Measurements from ENCODE around the gene NCKAP5.

The NCKAP5 gene

GRCh38 chr2:132690664-132691303, 877.5 kb downstream of the NCKAP5 start:
- no peak overlapping the region for H3K27ac Mint-ChIP-seq

GRCh38 chr2:132681766-132682165, 886.5 kb downstream of the NCKAP5 start:
- intact Hi-C loops (cut with micrococcal nuclease) = no loop called here
- Mint-ChIP-seq H3K4me1 (ENCODE audit: low read depth) (no peaks in the 10 kb centered on the region), H3K36me3 (ENCODE audit: low read depth) (no peaks in the 10 kb centered on the region), H3K4me3 (no peak overlapping the region), H3K27ac (no peak overlapping the region), H3K9me3 (no peaks in the 10 kb centered on the region), H3K27me3 (peaks cover 12% of the 10 kb centered on the region)

More at GRCh38 chr2:132690664-132691303, 877.5 kb downstream of the NCKAP5 start:
- Mint-ChIP-seq H3K9me3 (no peaks in the 10 kb centered on the region), H3K4me1 (ENCODE audit: low read depth) (no peaks in the 10 kb centered on the region), H3K27me3 (peaks cover 3% of the 10 kb centered on the region), H3K4me3 (no peak overlapping the region), H3K36me3 (ENCODE audit: low read depth) (no peaks in the 10 kb centered on the region)
- intact Hi-C loops (cut with micrococcal nuclease) = no loop called here

GRCh38 chr2:132680544-132680943, 887.7 kb downstream of the NCKAP5 start:
- H3K9me3 Mint-ChIP-seq = no peaks in the 10 kb centered on the region
- no peak overlapping the region for H3K27ac Mint-ChIP-seq

GRCh38 chr2:132678483-132678882, 889.8 kb downstream of the NCKAP5 start:
- H3K27ac Mint-ChIP-seq = no peak overlapping the region
- H3K9me3 Mint-ChIP-seq = no peaks in the 10 kb centered on the region
- H3K27me3 Mint-ChIP-seq = peaks cover 28% of the 10 kb centered on the region
- no peak overlapping the region for H3K4me3 Mint-ChIP-seq
- intact Hi-C loops (cut with micrococcal nuclease) = no loop called here
- no peaks in the 10 kb centered on the region for H3K36me3 Mint-ChIP-seq (ENCODE audit: low read depth)
- no peaks in the 10 kb centered on the region for H3K4me1 Mint-ChIP-seq (ENCODE audit: low read depth)

More at GRCh38 chr2:132680544-132680943, 887.7 kb downstream of the NCKAP5 start:
- intact Hi-C loops (cut with micrococcal nuclease) = no loop called here
- no peaks in the 10 kb centered on the region for H3K36me3 Mint-ChIP-seq (ENCODE audit: low read depth)
- H3K4me3 Mint-ChIP-seq = no peak overlapping the region
- H3K4me1 Mint-ChIP-seq (ENCODE audit: low read depth) = no peaks in the 10 kb centered on the region
- H3K27me3 Mint-ChIP-seq = peaks cover 17% of the 10 kb centered on the region

DNA sequence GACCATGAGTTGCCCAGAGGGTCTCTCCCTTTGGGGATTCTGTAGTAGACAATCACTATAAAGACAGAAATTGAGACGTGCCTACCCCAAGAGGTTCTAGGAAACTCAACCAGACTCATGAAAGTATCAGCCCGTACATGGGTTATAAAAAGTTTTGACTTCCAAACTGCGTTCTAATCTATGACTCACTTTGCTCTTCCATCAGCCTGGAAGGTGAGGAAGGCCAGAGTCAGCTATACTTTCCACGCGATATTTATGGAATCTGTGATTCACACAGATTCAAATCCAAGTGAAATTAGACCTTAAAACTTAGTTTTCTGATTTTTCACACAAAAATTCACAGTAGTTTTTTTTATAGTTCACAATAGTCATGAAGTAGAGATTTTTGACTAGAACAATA, 890.6 kb downstream of the NCKAP5 start:
- no peaks in the 10 kb centered on the region for H3K4me1 Mint-ChIP-seq (ENCODE audit: low read depth)
- H3K36me3 Mint-ChIP-seq (ENCODE audit: low read depth) = no peaks in the 10 kb centered on the region
- peaks cover 27% of the 10 kb centered on the region for H3K27me3 Mint-ChIP-seq
- no peak overlapping the region for H3K27ac Mint-ChIP-seq
- intact Hi-C loops (cut with micrococcal nuclease) = no loop called here
- no peaks in the 10 kb centered on the region for H3K9me3 Mint-ChIP-seq
- no peak overlapping the region for H3K4me3 Mint-ChIP-seq

DNA sequence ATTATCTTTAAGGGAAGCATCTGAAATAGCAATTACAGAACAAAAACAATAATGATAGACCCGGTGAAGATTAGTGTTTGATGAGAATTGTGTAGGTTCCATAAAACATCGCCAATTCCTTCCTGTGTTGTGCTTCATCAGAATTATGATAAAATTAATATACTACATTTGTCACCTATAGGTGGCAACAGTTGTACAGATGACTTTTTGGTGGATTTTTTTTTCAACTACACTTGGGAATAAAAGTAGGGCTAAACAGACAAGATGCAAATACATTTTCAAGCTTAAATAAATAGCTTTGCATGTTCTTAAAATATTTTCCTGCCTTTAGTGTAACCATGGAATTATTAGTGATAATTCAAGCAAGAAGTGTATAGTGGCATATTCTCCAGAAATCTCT, 891.3 kb downstream of the NCKAP5 start:
- intact Hi-C loops (cut with micrococcal nuclease) = no loop called here
- Mint-ChIP-seq H3K36me3 (ENCODE audit: low read depth) (no peaks in the 10 kb centered on the region), H3K9me3 (no peaks in the 10 kb centered on the region), H3K27ac (no peak overlapping the region), H3K4me1 (ENCODE audit: low read depth) (no peaks in the 10 kb centered on the region), H3K27me3 (peaks cover 33% of the 10 kb centered on the region), H3K4me3 (no peak overlapping the region)

GRCh38 chr2:132671151-132671835, 897.0 kb downstream of the NCKAP5 start:
- Mint-ChIP-seq H3K4me1 (ENCODE audit: low read depth) (no peaks in the 10 kb centered on the region), H3K36me3 (ENCODE audit: low read depth) (no peaks in the 10 kb centered on the region), H3K27me3 (peaks cover 76% of the 10 kb centered on the region), H3K27ac (no peak overlapping the region), H3K9me3 (no peaks in the 10 kb centered on the region), H3K4me3 (no peak overlapping the region)
- intact Hi-C loops (cut with micrococcal nuclease) = no loop called here

DNA sequence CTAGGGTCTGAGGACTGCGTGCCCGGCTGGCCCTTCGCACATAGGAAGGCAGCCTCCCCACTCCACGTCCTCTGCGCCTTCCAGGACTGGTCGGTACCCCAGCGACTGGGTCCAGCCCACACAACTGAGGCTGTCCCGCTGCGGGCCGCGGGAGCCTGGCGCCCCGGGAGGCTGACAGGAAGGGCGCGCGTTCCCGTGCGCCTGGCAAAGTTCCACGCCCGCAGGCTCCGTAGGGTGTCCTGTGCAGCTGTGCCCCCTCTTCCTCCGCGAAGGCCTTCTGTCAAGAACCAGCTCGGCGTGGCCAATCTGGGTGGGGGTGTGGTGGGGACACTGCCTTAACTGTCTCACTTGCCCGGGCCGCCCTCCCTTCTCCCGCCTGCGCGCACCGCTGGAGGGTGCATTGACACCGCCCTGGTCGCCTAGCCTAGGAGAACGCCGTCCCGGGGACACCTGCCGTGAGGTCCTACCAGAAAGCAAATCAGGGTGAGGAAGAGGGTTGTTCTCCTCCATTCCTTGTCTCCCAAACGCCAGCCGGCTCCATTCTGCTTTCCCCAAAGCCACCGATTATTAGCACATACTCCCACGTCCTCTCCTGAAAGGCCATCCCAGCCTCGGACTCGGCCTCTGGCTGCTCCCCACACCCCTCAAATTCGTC, 897.6 kb downstream of the NCKAP5 start:
- H3K27me3 Mint-ChIP-seq = peaks cover 74% of the 10 kb centered on the region

DNA sequence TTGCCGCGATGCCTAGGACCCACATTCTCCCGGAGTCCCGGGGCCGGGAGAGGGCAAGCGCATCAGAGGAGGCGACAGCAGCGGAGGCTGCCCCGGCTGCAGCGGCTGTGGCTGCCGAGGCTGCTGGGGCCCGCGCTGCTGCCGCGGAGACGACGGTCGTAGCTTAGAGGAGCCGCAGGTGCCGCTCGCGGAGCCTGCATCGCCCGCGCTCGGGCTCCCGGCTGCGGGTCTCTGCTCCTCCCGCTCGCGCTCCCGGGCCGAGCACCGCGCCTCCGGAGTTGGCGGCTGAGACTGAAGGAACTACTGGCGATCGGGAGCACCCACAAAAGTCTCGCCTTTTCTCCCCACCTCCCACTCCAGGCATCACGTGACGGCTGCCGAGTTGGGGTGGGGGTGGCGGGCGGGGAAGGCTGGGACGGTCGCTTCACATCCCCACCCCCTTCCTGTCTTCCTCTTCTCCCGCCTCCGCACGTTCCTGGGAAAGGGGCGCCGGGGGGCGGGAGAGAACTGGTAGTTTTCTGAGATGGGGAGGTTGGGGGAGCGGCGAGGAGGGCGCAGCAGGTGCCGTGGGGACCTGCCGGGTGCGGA, 898.3 kb downstream of the NCKAP5 start, which contains the start of gene LYPD1:
Gene LYPD1 (minus strand): TSS at position 298 of the 588 bp plus-strand sequence. CDS start 273 bp downstream, at position 25.
- H3K27me3 Mint-ChIP-seq = peaks cover 71% of the 10 kb centered on the region
- no peak within 1 kb of the TSS for H3K27ac Mint-ChIP-seq
- H3K36me3 Mint-ChIP-seq (ENCODE audit: low read depth) = no peaks in the 10 kb centered on the region
- H3K4me3 Mint-ChIP-seq = peak within 1 kb of the TSS; percentile 52
- intact Hi-C loops (cut with micrococcal nuclease) = loop anchor here (10.0 kb wide), 1 partner anchor 125 kb away; no protein-coding TSS in a partner anchor
- no peaks in the 10 kb centered on the region for H3K9me3 Mint-ChIP-seq
- no peaks in the 10 kb centered on the region for H3K4me1 Mint-ChIP-seq (ENCODE audit: low read depth)

More for the DNA sequence above, 897.6 kb downstream of the NCKAP5 start:
- Mint-ChIP-seq H3K4me3 (peak overlapping the region; percentile 52), H3K27ac (no peak overlapping the region), H3K9me3 (no peaks in the 10 kb centered on the region), H3K4me1 (ENCODE audit: low read depth) (no peaks in the 10 kb centered on the region), H3K36me3 (ENCODE audit: low read depth) (no peaks in the 10 kb centered on the region)
- intact Hi-C loops (cut with micrococcal nuclease) = no loop called here

DNA sequence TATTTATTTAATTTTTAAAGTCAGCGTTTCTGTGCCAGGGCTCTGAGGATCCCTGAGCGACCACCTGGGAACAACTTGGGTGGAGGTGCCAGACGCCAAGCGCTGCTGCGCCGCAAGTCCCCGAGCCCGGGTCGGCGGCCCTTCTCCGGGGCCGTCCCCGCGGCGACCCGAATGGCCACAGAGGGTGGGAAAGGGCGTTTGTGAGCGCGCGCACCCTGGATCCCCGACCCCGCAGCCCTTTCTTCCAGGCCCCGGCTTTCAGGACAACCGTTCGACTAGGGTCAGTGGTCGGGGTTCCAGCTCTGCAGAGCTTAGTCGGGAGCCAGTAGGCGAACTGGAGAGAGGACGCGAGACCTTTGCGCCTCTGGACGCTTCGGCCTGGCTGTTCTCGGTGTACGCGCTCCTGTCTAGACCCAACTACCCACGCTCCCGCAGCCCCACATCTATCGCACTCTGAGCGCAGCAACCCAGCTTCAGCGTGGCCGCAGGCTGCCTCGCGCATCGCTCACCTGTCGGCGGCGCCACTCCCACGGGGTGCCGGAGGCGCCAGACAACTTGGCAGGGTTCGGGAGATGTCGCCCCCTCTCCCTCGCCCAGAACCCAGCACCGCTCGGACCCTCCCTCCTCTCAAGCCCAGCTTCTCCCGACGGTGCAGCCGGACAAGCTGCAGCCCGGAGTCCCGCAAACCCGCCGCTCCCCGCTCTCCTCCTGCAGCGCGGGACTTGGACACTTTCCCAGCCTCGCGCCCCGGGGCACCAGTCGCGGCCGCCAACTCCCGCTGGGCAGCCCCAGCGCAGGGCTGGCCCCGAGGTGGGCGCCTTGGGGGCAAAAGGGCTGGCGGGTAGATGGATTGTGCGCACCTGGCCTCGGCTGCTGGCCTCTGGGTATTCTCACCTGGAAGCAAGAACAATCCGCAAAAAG, 899.0 kb downstream of the NCKAP5 start:
- no peaks in the 10 kb centered on the region for H3K9me3 Mint-ChIP-seq
- H3K27me3 Mint-ChIP-seq = peaks cover 67% of the 10 kb centered on the region
- no peaks in the 10 kb centered on the region for H3K36me3 Mint-ChIP-seq (ENCODE audit: low read depth)
- H3K4me1 Mint-ChIP-seq (ENCODE audit: low read depth) = no peaks in the 10 kb centered on the region
- no peak overlapping the region for H3K4me3 Mint-ChIP-seq
- no peak overlapping the region for H3K27ac Mint-ChIP-seq
- intact Hi-C loops (cut with micrococcal nuclease) = loop anchor here (10.0 kb wide), 1 partner anchor 124 kb away; no protein-coding TSS in a partner anchor

- Mint-ChIP-seq H3K36me3 (ENCODE audit: low read depth) (no peaks in the 10 kb centered on the region), H3K4me3 (no peak overlapping the region), H3K9me3 (no peaks in the 10 kb centered on the region), H3K4me1 (ENCODE audit: low read depth) (no peaks in the 10 kb centered on the region), H3K27ac (no peak overlapping the region), H3K27me3 (peaks cover 69% of the 10 kb centered on the region)
- intact Hi-C loops (cut with micrococcal nuclease) = loop anchor here (10.0 kb wide), 1 partner anchor 124 kb away; no protein-coding TSS in a partner anchor
Measured at GRCh38 chr2:132668189-132668823, 900.0 kb downstream of the NCKAP5 start.

- Mint-ChIP-seq H3K4me1 (ENCODE audit: low read depth) (no peaks in the 10 kb centered on the region), H3K9me3 (no peaks in the 10 kb centered on the region), H3K27me3 (peaks cover 68% of the 10 kb centered on the region), H3K27ac (no peak overlapping the region), H3K36me3 (ENCODE audit: low read depth) (no peaks in the 10 kb centered on the region), H3K4me3 (no peak overlapping the region)
- intact Hi-C loops (cut with micrococcal nuclease) = loop anchor here (10.0 kb wide), 1 partner anchor 123 kb away; no protein-coding TSS in a partner anchor
Measured at GRCh38 chr2:132667706-132668105, 900.6 kb downstream of the NCKAP5 start.

Measured in dendritic cell treated with granulocyte-macrophage colony-stimulating factor and Interleukin-4, amounts not matched to agents 40 ng/mL and 50 ng/mL, for 4 days (primary cell).